ENCODE measurements around the gene SRD5A1.
A peak's percentile ranks its signal among the peaks of the same experiment; 100 is the strongest.

Gene SRD5A1

DNA sequence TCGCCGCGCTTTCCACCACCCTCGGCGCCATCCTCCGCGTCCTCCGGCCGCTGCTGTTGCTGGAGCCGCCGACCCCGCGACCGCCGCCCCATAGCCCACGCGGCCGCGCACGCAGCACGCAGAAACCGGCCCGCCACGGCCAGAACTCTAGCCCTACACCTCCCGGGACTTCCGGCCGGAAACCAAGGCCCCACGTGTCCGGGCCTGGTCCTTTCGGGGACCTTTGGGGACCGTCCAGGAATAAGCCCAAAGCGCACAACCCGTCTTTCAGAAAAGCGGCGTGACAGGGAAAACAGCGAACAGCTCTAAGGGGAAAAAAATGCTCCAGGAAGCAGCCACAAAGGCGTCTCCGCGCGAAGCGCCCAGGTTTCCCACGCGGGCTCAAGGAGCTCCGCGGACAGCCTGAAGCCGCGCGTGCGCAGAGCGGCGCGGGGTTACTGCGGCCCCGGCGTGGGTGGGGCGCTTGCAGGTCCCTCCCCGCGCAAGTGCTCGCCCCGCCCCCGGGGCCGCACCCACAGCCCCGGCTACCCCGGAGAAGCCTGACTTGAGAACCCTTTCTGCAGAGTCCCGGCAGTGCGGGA lies at the start of gene SRD5A1, which contains the start of gene NSUN2:
Gene SRD5A1, plus strand, starts transcription at position 553 of the 581 bp plus-strand sequence. CDS start 137 bp downstream, outside the sequence.
Gene NSUN2, minus strand, starts transcription at position 157 of the 581 bp plus-strand sequence. Its CDS starts 65 bp downstream, at position 92.
- TF ChIP-seq GATA1 (IDR thresholded peaks at IDR 0.05; ENCODE audit: low read depth, low read length) (no peak), POLR2A (IDR thresholded peaks at IDR 0.05; ENCODE audit: low read length) (peak; percentile 61)
- peak; percentile 95 to 97 for DNase-seq

DNA sequence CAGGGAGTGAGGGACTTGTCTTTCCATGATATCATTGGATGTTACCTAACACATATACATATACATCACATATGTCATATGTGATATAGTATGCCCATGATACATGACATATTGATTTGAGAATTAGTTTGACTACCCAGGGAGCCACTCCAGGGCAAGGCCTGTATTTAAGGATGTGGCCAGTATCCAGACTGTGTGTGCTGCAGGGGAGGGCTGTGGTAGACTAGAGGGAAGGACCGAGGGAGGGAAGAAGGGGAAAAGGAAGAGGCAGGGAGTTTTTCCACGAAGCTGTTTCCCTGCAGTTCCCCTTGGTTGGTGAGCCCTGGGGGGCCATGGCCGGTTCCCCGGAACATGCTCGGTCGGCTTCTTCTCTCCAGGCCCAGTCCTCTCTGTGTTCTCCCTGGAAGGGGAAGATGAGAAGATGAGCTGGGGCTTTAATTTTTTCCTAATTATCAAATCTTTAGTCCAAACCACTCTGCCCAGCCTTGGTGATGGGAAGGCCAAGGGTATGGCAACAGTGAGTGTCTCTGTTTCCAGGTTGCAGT lies 49.1 kb upstream of the SRD5A1 start:
- TF ChIP-seq GATA1 (IDR thresholded peaks at IDR 0.05; ENCODE audit: low read depth, low read length) = no peak
- TF ChIP-seq POLR2A (IDR thresholded peaks at IDR 0.05; ENCODE audit: low read length) = no peak

GRCh38 chr5:6584727-6585126 lies 48.5 kb upstream of the SRD5A1 start:
- DNase-seq = no peak
- TF ChIP-seq GATA1 (IDR thresholded peaks at IDR 0.05; ENCODE audit: low read depth, low read length) (no peak), POLR2A (IDR thresholded peaks at IDR 0.05; ENCODE audit: low read length) (no peak)

More for the DNA sequence above, 49.1 kb upstream of the SRD5A1 start:
- DNase-seq = no peak

GRCh38 chr5:6585168-6585567 lies 48.1 kb upstream of the SRD5A1 start:
- no peak for TF ChIP-seq GATA1 (IDR thresholded peaks at IDR 0.05; ENCODE audit: low read depth, low read length)
- no peak for TF ChIP-seq POLR2A (IDR thresholded peaks at IDR 0.05; ENCODE audit: low read length)
- DNase-seq = no peak

DNA sequence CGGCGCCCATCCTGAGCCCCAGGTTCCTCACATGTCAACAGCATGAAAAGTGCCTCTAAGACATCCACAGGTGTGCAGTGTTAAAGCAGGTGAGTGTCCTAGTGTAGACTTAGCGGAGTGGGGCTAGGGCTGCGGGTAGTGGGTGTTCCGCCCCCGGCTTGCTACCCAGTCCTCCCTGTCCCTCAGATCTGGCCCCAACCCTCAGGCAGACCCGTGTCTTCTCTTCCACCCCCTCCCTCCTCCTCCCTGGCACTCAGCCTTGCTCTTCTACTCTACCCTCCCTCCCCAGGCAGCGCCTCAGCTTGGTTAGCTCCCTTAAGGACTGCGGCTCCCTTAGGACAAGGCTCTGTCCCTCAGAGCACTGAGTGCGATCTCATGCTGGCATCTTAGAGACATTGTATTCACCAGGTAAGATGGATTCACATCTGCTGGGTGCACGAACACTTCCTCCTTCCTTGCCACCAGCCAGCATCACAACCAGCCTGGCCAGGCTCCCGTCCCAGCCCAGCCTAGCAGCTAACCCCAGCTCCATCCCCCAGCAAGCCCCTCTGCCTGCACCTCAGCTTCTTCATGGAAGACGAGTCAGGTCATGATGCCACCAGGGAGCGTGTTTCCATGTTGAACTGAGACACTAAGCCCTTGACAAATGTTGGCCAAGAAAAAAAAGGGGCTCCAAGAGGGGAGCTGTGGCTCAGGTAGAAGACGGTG lies 47.1 kb upstream of the SRD5A1 start:
- no peak for DNase-seq
- no peak for TF ChIP-seq POLR2A (IDR thresholded peaks at IDR 0.05; ENCODE audit: low read length)
- TF ChIP-seq GATA1 (IDR thresholded peaks at IDR 0.05; ENCODE audit: low read depth, low read length) = no peak

GRCh38 chr5:6586647-6587042 lies 46.6 kb upstream of the SRD5A1 start:
- TF ChIP-seq GATA1 (IDR thresholded peaks at IDR 0.05; ENCODE audit: low read depth, low read length) = no peak
- DNase-seq = no peak

DNA sequence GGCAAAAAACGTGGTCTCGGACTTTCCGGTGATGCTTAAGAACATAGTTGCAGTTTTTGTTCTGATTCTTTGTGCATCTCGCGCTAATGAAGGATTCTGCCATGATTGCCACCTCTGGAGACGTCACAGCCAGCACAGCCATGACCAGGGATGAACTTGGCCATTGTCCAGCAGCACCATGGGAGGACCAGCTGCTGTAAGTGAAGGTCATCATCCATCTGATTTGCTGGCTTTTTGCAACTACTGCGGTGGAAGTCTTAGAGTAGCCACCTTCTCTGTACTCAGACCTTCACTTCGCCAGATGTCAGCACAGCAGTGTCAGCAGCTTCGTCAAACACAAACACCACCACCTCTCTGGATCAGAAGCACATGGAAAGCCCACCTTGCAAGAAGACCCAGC lies 46.1 kb upstream of the SRD5A1 start:
- TF ChIP-seq POLR2A (IDR thresholded peaks at IDR 0.05; ENCODE audit: low read length) = no peak
- no peak for TF ChIP-seq GATA1 (IDR thresholded peaks at IDR 0.05; ENCODE audit: low read depth, low read length)

DNA sequence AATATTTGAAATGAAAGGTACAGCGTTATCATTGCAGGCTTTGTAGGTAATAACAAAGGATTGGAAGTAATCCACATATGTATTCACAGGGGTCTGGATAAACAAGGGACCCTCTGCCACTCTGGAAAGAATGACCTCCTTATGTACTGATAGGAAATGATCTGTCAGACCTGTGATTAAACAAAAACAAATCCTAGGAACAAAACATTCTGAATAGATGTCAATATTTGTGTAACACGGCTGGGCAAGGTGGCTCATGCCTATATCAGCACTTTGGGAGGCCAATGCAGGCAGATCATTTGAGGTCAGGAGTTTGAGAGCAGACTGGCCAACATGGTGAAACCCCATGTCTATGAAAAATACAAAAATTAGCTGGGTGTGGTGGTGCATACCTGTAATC lies 42.7 kb upstream of the SRD5A1 start:
- no peak for DNase-seq
- no peak for TF ChIP-seq POLR2A (IDR thresholded peaks at IDR 0.05; ENCODE audit: low read length)
- no peak for TF ChIP-seq GATA1 (IDR thresholded peaks at IDR 0.05; ENCODE audit: low read depth, low read length)

More for the DNA sequence above, 46.1 kb upstream of the SRD5A1 start:
- no peak for DNase-seq

GRCh38 chr5:6591671-6592288 lies 41.5 kb upstream of the SRD5A1 start:
- peak in 1 of 2 experiments; percentile 14 for DNase-seq
- no peak for TF ChIP-seq GATA1 (IDR thresholded peaks at IDR 0.05; ENCODE audit: low read depth, low read length)
- no peak for TF ChIP-seq POLR2A (IDR thresholded peaks at IDR 0.05; ENCODE audit: low read length)

GRCh38 chr5:6592601-6593000 lies 40.6 kb upstream of the SRD5A1 start:
- TF ChIP-seq POLR2A (IDR thresholded peaks at IDR 0.05; ENCODE audit: low read length) (no peak), GATA1 (IDR thresholded peaks at IDR 0.05; ENCODE audit: low read depth, low read length) (no peak)
- DNase-seq = no peak

DNA sequence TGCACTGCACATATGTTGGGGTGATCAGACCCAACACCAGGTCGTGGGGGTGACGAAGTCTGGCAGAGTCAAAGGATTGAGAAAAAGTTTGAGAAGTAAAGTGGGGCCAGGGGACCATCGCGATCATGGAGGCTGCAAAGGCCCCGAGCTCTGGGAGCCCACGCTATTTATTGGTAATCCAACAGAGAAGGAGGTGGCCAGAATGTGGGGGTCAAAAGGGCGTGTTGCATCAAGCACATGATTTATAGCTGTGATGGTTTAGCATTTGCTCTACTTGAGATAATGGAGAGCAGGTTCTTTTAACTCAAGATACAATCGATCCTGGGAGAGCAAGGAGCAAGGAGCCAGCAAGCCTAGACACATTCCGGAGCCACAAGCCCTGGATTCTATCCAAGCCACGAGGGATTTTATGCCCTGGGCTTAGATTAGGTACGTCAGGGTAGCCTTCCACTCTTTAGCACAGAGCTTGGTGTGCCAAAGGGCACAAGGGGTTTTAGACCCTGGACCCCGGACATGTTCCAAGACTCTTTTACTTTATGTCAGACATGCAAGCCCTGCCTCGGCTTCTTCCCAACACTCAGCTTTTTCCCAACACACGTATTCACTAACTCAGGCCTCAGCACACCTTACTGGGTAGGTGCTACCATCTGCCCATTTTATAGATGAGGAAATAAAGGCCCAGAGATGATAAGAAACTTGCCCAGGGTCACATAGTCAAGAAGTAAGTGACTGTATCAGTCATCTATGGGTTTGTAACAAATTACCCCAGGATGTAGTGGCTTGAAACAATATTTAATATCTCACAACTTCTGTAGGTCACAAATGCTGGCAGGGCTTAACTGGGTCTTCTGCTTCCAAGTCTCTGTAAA lies 39.9 kb upstream of the SRD5A1 start:
- no peak for TF ChIP-seq POLR2A (IDR thresholded peaks at IDR 0.05; ENCODE audit: low read length)
- no peak for TF ChIP-seq GATA1 (IDR thresholded peaks at IDR 0.05; ENCODE audit: low read depth, low read length)
- no peak for DNase-seq

DNA sequence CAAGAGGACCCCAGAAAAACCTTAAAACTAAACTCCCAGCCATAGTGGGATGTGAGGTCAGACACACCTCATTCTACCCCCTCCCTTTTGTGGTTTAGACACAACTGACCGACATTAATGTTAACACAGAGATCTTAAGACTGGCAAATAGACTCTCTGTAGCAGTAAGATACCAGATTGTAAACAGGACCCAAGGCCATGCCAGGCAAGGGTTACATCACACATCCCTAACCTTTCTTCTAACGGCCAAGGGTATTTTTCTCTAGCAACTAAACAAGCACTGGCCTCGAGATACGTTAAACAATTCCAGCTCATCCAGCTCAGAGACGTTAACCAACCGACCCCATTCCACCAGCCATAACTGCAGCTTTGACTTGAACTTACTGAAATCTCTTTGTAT lies 39.2 kb upstream of the SRD5A1 start:
- no peak for TF ChIP-seq POLR2A (IDR thresholded peaks at IDR 0.05; ENCODE audit: low read length)
- no peak for TF ChIP-seq GATA1 (IDR thresholded peaks at IDR 0.05; ENCODE audit: low read depth, low read length)
- no peak for DNase-seq

GRCh38 chr5:6595405-6595804 lies 37.8 kb upstream of the SRD5A1 start:
- DNase-seq = no peak
- TF ChIP-seq POLR2A (IDR thresholded peaks at IDR 0.05; ENCODE audit: low read length) (no peak), GATA1 (IDR thresholded peaks at IDR 0.05; ENCODE audit: low read depth, low read length) (no peak)

Data from erythroblast (primary cell).